ENCODE results near the gene CD302. TPM values are rescaled to one million over a fixed set of nuclear protein-coding genes. Genes with fewer than 3 reads are reported as not detected.

Gene CD302
- total and polyA plus RNA-seq, 4 donors: 65.9 to 118 (median 96.8) TPM

GRCh38 chr2:159808032-159808425 is 10.0 kb upstream of the CD302 start:
- Histone ChIP-seq H3K27ac (ENCODE audit: low read depth in 1 of 2, low read length in 2 of 2) (no peak overlapping the region), H3K4me1 (ENCODE audit: control insufficient read depth in 4 of 4, insufficient read depth in 4 of 4, low read length in 3 of 4) (peaks cover 0 to 4% (median under 1%) of the 10 kb centered on the region in 4 donors), H3K9me3 (ENCODE audit: control insufficient read depth in 4 of 4, low read length in 3 of 4) (no peaks in the 10 kb centered on the region), H3K9ac (ENCODE audit: low read depth in 1 of 2, low read length in 2 of 2) (no peak overlapping the region), H3K36me3 (ENCODE audit: control insufficient read depth in 4 of 4, insufficient read depth in 3 of 4, low read depth in 1 of 4, low read length in 3 of 4) (no peaks in the 10 kb centered on the region), H3K4me3 (ENCODE audit: low read depth in 1 of 3, low read length in 3 of 3) (no peak overlapping the region), H3K27me3 (ENCODE audit: control insufficient read depth in 4 of 4, insufficient read depth in 4 of 4, low read length in 3 of 4) (no peaks in the 10 kb centered on the region)
- TF ChIP-seq GABPA (IDR thresholded peaks at IDR 0.05 in 1 of 2, conservative IDR thresholded peaks at IDR 0.05 in 1 of 2) (no peak), ZBTB33 (IDR thresholded peaks at IDR 0.05) (no peak), HNF4G (IDR thresholded peaks at IDR 0.05) (no peak), FOXA1 (IDR thresholded peaks at IDR 0.05) (no peak), FOXA2 (IDR thresholded peaks at IDR 0.05) (no peak), NR2F2 (IDR thresholded peaks at IDR 0.05) (no peak), RAD21 (IDR thresholded peaks at IDR 0.05) (no peak), JUND (IDR thresholded peaks at IDR 0.05) (no peak), SP1 (IDR thresholded peaks at IDR 0.05) (no peak), TAF1 (conservative IDR thresholded peaks at IDR 0.05) (no peak), HNF4A (conservative IDR thresholded peaks at IDR 0.05) (no peak)
- TF ChIP-seq, protein P1, sequence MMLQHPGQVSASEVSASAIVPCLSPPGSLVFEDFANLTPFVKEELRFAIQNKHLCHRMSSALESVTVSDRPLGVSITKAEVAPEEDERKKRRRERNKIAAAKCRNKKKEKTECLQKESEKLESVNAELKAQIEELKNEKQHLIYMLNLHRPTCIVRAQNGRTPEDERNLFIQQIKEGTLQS (IDR thresholded peaks at IDR 0.05): no peak
- TF ChIP-seq, protein P2, sequence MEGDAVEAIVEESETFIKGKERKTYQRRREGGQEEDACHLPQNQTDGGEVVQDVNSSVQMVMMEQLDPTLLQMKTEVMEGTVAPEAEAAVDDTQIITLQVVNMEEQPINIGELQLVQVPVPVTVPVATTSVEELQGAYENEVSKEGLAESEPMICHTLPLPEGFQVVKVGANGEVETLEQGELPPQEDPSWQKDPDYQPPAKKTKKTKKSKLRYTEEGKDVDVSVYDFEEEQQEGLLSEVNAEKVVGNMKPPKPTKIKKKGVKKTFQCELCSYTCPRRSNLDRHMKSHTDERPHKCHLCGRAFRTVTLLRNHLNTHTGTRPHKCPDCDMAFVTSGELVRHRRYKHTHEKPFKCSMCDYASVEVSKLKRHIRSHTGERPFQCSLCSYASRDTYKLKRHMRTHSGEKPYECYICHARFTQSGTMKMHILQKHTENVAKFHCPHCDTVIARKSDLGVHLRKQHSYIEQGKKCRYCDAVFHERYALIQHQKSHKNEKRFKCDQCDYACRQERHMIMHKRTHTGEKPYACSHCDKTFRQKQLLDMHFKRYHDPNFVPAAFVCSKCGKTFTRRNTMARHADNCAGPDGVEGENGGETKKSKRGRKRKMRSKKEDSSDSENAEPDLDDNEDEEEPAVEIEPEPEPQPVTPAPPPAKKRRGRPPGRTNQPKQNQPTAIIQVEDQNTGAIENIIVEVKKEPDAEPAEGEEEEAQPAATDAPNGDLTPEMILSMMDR (IDR thresholded peaks at IDR 0.05; ENCODE audit: low read depth, low read length, missing input control): no peak
- DNase-seq (ENCODE audit: low spot score): no peak
- 86% methylated on average over 5 of the region's 5 CpGs for WGBS

DNA sequence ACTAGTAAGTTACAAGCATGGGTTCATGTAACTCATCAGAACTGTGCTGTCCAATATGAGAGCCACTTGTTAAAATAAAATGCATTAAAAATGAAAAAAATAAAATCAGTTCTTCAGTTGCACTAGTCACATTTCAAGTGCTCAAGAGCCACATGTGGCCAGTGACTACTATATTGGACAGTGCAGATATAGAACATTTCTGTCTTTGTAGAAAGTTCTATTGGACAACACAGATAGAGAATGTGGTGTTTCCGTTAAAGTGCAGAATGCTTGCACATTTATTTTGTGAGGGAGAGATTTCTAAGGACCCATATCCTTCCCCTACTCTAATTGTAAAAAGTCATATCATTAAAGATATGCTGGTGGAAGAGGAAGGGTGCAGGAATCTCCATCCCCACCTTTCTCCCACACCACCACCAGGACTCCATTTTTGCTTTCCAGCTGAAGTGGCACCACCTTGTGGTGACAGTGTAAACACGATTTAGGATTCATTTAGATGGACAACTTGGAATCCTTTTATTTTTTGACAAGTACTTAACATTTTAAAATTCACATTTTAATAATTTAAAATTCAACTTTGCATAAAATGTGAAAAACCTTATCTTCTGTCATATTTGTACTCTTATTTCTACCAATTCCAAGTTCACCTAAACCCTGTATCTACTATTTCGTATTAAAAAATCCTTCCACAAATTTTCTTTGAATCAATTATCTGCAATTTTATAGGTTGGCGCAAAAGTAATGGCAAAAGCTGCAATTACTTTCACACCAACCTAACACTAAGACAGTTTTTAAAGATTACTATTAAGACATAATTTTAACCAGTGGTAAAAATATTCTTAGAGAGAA is 9.4 kb upstream of the CD302 start:
- H3K4me1 ChIP-seq (ENCODE audit: control insufficient read depth in 4 of 4, insufficient read depth in 4 of 4, low read length in 3 of 4): peaks cover 0 to 9% (median 4%) of the 10 kb centered on the region in 4 donors
- no peaks in the 10 kb centered on the region for H3K27me3 ChIP-seq (ENCODE audit: control insufficient read depth in 4 of 4, insufficient read depth in 4 of 4, low read length in 3 of 4)
- WGBS: 65% methylated on average over 4 of the region's 4 CpGs
- no peaks in the 10 kb centered on the region for H3K9me3 ChIP-seq (ENCODE audit: control insufficient read depth in 4 of 4, low read length in 3 of 4)
- no peaks in the 10 kb centered on the region for H3K36me3 ChIP-seq (ENCODE audit: control insufficient read depth in 4 of 4, insufficient read depth in 3 of 4, low read depth in 1 of 4, low read length in 3 of 4)
- H3K27ac ChIP-seq (ENCODE audit: low read depth in 1 of 2, low read length in 2 of 2): no peak overlapping the region
- TF ChIP-seq, protein P2 (IDR thresholded peaks at IDR 0.05; ENCODE audit: low read depth, low read length, missing input control): peak; percentile 79
- TF ChIP-seq RAD21 (IDR thresholded peaks at IDR 0.05) (peak; percentile 91 to 92), FOXA2 (IDR thresholded peaks at IDR 0.05) (peak; percentile 27), YY1 (IDR thresholded peaks at IDR 0.05) (peak; percentile 46), JUND (IDR thresholded peaks at IDR 0.05) (no peak), ZBTB33 (IDR thresholded peaks at IDR 0.05) (no peak)
- TF ChIP-seq, protein P1 (IDR thresholded peaks at IDR 0.05): no peak
- H3K9ac ChIP-seq (ENCODE audit: low read depth in 1 of 2, low read length in 2 of 2): no peak overlapping the region
- DNase-seq (ENCODE audit: low spot score): no peak
- no peak overlapping the region for H3K4me3 ChIP-seq (ENCODE audit: low read depth in 1 of 3, low read length in 3 of 3)

All from liver (tissue), 9 donors.